Measurements from ENCODE around the gene SLC25A47.

SLC25A47 gene

GRCh38 chr14:100348784-100349685 lies 25.9 kb downstream of the SLC25A47 start:
- no peak for DNase-seq

DNA sequence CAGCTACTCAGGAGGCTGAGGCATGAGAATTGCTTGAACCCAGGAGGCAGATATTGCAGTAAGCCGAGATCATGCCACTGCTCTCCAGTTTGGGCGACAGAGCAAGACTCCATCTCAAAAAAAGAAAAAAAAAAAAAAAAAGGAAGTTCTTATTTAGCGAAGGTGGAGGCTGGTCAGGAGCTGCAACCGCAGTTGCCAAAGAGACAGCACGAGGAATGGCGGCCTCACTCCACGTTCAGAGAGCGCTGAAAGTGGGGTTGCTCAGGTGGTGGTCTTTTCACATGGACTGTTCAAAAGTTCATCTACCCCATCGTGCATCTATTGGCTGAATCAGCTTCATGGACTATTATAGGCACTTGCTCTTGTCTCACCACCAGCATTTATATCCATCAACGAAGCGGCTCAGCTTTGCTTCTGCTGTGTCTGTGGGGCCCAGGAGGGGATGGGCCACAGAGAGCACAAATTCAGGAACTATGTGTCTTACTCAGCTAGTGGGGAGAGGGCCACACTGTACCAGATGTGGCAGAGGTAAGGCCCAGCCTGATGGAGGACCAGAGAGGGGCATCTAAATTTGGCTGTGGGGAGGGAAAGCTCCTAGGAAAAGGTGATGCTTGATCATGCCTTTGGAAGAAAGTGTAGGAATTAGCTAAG lies 27.3 kb downstream of the SLC25A47 start:
- no peak for DNase-seq

DNA sequence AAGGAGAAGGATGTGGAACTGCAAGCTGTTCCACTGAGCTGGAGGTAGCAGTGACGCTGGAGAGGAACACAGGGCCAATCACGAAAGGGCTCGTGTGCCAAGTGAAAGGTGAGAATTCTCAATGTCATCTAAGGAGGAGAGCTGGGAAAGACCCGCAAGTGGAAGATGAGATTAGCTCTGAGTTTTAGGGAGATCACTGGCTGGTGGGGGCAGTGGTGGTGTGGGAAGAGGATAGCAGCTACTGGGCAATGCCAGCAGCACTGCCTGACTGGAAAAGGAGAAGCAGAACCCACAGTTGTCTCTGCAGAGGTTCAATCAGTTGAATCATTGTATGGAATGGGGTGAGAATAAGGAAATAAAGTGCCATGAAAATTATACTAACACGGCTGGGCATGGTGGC lies 27.8 kb downstream of the SLC25A47 start:
- DNase-seq = no peak

DNA sequence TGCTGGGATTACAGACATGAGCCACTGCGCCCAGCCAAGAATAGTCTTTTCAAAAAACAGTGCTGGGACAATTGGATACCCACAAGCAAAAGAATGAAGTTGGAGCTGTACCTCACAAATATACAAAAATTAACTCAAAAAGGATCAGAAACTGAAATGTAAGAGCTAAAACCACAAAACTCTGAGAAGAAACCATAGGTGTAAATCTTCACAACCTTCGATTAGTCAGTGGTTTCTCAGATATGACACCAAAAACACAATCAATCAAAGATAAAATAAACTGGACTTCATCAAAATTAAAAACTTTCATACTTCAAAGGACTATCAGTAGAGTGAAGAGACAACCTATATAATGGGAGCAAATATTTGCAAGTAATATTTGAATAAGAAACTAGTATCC lies 35.3 kb downstream of the SLC25A47 start:
- DNase-seq = no peak

GRCh38 chr14:100359111-100359510 lies 36.0 kb downstream of the SLC25A47 start:
- no peak for DNase-seq

DNA sequence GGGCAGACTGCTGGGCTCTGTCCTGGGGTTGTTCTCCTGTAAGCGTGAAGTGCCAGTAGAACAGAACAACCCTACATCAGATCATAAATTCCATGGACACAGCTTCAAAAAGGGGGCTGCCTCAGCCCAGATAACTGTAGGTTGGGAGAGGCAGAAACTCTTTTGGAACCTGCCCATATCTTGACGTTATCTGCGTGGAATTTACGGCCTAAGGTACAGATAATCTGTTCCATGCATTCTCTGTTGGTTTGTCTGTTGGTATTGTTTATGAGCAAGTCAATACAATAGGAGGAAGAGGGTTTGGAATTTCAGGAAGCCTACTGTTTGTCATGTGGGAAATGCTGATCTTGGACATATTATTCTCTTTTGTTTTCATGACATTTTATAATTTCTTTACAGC lies 36.7 kb downstream of the SLC25A47 start:
- DNase-seq = no peak

DNA sequence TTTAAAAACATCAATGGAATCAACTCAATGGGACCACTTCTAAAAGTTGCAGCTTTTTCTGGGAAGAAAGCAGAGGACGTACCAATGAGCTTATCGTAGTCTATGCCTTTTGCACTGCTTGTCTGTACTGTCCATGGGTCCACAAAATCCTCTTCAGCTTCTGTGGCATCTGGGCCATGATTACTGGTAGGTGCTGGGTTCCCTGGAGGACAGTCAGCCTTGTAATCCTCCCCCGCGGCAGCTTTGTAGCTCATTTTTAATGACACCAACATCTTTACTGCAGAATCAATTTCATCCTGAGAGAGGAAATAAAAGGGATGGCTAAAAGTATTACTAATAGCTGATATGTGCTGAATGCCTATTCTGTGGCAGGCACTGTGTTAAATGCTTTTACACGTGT lies 38.5 kb downstream of the SLC25A47 start:
- no peak for DNase-seq

GRCh38 chr14:100362311-100362927 lies 39.3 kb downstream of the SLC25A47 start:
- no peak for DNase-seq

DNA sequence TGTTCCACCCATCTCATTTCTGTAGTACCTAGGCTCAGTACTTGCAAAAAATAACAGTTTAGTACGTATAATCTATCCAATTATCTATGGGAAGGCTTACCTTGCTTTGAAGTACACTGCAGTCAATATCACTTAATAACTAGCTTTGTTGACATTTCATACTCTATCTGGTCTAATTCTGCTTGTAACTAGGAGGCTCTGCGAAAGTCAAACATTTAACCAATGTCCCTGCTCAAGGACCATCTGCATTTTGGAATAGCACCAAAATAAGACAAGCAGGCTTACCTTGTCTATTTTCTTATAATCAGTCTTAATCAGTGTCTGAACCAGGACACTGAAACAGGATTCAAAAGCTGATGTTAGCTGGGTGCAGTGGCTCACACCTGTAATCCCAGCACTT lies 39.9 kb downstream of the SLC25A47 start:
- DNase-seq = no peak

GRCh38 chr14:100364403-100364802 lies 41.3 kb downstream of the SLC25A47 start:
- DNase-seq = no peak

DNA sequence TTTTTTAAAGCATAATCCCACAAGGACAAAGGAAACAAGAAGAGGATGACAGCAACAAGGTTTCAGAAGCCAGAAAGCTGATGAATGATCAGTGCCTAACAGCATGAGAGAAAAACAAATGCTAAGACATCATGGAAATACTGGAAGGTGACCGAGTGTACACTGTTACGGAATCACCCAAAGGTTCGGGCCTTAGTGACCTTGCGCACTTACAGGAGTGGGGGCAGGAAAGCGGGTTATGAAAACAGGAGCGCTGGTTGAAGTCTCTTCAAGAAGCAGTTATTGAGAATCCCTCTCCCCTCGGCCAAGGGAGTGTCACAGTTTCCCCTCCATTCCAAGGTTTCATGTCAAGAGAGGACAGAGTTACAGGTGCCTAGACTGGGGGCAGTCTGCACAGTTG lies 42.6 kb downstream of the SLC25A47 start:
- no peak for DNase-seq

- DNase-seq = no peak
Measured at GRCh38 chr14:100369019-100369418, 45.9 kb downstream of the SLC25A47 start.

GRCh38 chr14:100370003-100370402 lies 46.9 kb downstream of the SLC25A47 start:
- no peak for DNase-seq

- DNase-seq = no peak
Measured at GRCh38 chr14:100371773-100372172, 48.6 kb downstream of the SLC25A47 start.

- no peak for DNase-seq
Measured at GRCh38 chr14:100372357-100373048, 49.4 kb downstream of the SLC25A47 start.

DNA sequence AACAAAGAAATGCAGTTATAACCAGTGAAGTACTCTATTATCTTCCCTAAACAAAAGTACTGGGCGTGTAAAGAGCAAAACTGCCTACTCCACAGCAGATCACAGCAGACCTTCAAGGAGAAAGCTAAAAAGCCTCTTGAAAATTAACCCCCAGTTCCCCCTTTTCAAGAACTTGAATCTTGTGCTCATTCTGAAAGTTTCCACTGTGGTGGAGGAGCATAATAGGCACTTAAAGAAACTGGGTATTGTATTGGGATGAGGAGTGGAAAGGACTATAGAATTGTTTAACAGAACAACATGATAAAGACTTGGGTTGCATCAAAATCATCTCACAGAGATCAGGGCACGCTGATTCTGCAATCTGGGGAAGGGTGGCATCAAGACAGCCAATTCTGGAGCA lies 51.1 kb downstream of the SLC25A47 start:
- DNase-seq = no peak

GRCh38 chr14:100374876-100375265 lies 51.7 kb downstream of the SLC25A47 start:
- DNase-seq = no peak

DNA sequence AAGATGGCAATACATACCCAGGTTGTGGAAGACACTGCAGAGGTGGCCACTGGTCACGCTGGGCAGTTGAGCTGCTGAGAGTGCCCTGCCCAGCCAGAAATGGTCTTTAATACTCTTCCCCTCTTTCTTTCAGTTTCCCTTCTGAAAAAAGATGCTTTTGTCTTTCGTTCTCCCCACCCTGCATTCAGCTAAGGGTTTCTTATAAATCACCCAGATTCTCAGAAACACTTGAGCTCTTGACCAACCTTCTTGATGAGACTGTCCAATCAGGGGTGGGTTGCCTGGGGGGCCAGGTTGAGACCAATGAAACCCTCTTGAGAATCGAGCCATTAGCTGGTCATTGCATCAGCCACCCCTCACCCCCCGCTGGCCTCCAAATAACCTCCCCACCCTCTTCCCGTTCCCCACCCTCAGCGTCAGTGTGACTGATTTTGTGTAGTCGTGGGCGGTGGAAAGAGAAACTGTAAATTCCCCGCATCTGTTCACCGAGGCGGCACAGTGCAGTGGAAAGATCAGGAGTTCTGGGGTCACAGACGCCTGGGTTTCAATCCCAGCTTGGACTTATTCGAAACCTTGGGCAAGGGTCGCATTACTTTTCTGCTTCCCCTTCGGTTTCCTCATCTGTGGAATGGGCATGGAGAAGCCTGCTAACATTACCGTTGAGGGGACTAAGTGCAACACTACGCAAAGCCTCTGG lies 52.3 kb downstream of the SLC25A47 start:
- DNase-seq = peak; percentile 18

GRCh38 chr14:100375963-100376735 lies 53.0 kb downstream of the SLC25A47 start, which contains the start of gene WDR25:
Gene WDR25, plus strand, starts transcription at chr14:100376485.
- DNase-seq = peak; percentile 94

GRCh38 chr14:100376751-100377171 lies 53.6 kb downstream of the SLC25A47 start:
- DNase-seq = no peak
